Choroid plexus epithelial cell (primary cell): ENCODE results near the gene CEACAM21.

Experiments
- DNase-seq: peaks from one replicate; pipeline ENCODE4 v3.0.0-alpha.2; 2010; ENCODE audit warnings: low read depth
- H3K4me3 ChIP-seq: 2 replicates; pipeline ENCODE4 v1.5.1; 2011; ENCODE audit warnings: low read depth, mild to moderate bottlenecking, control low read depth, low read length, moderate library complexity
- CTCF ChIP-seq: conservative IDR thresholded peaks from 2 replicates; pipeline ENCODE4 v1.5.1; 2011; ENCODE audit warnings: low read depth, mild to moderate bottlenecking, control low read depth, inconsistent platforms, low read length, moderate library complexity

CEACAM21 gene

DNA sequence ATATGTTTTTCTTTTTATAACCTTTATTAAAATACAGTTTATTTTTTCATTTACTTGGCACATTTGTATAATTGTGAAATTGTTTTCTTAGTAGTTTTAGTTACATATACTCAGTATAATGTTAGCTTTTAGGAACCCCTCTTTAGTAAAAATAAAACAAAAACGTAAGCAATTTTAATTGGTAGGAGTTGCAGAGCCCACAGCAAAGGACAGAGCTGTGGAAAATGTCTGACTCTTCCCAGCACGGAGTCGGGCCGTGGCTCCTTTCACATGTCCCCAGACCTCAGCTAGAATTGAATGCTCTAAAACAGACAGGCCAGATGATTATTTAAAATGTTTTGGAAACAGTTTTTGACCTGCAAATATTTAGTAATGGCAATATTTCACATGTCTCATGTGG, 27.9 kb upstream of the CEACAM21 start:
- DNase-seq: no peak
- TF ChIP-seq CTCF: no peak
- no peak overlapping the region for H3K4me3 ChIP-seq

DNA sequence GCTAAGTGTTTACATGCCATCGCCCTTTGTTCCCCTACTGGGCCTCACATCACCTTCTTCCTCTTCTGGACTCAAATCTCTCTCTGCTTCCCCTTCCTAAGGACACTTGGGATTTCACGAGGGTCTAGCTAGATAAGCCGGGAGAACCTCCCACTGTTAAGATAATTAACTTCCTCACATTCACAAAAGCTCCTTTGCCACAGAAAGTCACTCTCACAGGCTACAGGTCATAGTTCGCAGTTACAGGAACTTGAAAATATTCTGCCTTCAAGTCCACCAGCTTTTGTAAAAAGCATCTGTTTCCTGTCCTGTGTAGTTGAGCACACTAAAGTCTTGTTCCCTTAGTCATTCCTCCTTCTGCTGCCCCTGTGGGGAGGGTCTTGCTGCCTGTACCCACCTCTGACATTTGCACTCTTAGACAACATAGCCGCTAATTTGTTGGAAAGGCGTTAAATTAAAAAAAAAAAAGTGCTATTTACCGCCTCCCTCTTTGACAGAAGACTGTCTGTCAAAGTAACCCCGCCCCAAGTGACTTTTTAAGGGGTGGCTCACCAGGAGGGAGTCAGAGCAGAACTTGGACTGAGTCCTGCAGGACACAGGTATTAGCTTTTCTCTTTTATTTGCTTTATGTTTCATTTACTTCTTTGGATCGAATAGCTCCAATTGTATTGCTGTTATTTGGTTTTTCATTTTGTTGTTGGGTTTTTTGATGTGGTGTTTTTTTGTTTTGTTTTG, 26.8 kb upstream of the CEACAM21 start:
- DNase-seq: no peak
- no peak for TF ChIP-seq CTCF
- H3K4me3 ChIP-seq: no peak overlapping the region

DNA sequence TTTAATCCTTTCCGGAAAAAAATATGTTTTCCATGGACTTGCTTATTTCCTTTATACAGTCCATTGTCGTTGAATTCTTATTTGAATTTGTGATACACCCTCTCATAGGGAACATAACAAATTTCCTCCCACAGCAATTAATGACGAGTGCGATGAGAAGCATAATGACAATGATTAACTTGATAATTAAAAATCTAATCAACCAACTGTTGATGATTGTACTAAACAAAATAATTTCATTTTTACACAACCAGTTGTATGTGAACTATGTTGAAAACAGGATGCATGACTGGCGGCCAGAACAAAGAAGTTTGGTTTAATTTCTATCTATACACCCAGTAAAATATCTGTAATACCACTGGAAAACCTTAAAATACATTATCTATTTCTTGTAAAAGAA, 26.1 kb upstream of the CEACAM21 start:
- no peak overlapping the region for H3K4me3 ChIP-seq
- no peak for TF ChIP-seq CTCF
- DNase-seq: no peak

DNA sequence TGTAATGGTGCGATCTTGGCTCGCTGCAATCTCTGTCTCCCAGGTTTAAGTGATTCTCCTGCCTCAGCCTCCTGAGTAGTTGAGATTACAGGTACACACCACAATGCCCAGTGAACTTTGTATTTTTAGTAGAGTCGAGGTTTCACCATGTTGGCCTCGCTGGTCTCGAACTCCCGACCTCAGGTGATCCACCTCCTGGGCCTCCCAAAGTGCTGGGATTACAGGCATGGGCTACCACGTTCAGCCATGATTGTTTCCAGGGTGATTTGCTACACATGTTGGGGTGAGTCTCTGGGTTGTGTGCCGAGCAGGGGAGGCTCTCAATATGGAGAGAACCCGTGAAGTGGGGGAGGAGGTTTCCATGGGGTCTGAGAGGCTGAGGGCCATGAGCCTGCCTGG, 24.8 kb upstream of the CEACAM21 start:
- no peak for DNase-seq
- no peak for TF ChIP-seq CTCF
- H3K4me3 ChIP-seq: no peak overlapping the region

DNA sequence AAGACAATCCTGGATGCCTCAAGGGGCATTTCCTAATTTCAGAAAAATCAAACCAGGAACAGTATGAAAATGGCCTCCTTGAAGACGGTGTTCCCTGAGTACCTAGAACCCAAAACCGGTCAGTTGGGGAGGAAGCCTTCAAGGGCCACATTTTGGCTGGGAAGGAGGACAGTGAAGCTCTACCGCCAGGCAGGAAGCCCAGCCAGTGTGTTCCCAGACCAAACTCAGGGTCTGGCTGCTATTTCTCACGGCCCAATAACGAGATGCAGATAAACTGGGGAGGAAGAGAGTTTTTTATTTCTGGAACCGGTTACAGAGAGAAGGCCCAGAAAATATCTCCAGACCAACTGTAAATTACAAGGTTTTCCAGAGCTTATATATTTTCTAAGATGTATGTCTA, 24.3 kb upstream of the CEACAM21 start:
- no peak for DNase-seq
- no peak overlapping the region for H3K4me3 ChIP-seq
- TF ChIP-seq CTCF: no peak

DNA sequence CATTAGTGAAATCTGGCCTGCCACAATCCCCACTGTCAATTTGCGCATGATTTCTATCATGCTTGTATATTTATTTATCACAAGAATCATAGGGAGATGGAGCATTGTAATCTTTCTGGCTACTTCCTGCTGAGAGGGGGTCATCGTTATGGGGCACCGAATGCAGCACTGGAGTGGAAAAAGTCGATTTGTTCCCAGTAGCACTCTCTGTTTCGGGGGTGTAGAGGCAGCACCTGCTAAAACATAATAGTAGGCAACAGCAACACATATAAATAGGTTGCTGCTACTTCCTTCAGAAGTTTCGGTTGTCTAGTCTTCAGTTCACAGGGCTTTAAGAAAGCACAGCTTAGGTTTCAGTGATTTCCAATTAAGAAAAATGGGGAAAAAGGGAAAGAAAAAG, 23.4 kb upstream of the CEACAM21 start:
- no peak for DNase-seq
- H3K4me3 ChIP-seq: no peak overlapping the region
- no peak for TF ChIP-seq CTCF

GRCh38 chr19:41553804-41554203, 22.2 kb upstream of the CEACAM21 start:
- no peak for DNase-seq
- H3K4me3 ChIP-seq: no peak overlapping the region
- TF ChIP-seq CTCF: no peak
